Kidney glomerular epithelial cell (primary cell): ENCODE measurements around the gene PALM2AKAP2.

Experiments used
- DNase-seq: peaks from one replicate; lab custom pipeline; 2025; lab: John Stamatoyannopoulos, UW

Gene PALM2AKAP2

DNA sequence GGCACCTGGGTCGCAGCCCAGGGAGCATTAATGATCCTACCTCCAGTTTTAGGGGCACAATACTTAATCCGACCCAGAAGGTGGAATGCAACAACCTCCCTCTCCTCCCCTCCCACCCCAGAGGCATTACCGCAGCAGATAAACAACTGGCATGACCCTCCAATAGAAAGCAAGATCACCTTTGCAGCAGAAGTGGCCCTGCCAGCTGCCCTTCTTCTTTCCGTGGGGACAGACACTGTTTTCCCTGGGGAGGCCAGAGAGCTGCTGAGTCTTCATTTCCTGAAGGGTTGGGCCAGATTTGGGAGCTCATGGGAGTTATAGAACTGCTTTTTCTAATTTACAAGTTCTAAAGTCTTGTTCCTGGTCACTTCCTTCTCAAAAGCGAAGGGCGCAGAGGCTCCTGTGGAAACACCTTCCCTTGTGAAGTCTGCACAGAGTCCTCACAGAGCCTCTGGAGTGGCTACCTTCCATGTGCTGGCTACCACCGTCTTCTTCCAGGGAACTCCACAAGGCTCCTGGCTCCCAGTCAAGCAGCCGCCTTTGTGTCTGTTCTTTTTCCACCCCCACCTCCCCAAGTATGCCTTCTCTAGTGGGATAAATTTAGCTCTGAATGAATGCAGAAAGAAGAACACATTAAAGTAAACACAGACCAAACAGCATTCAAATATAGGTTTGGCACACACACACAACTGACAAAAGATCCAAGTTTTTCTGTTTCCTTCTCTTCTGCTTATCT, 8.0 kb upstream of the PALM2AKAP2 start:
- DNase-seq: no peak

DNA sequence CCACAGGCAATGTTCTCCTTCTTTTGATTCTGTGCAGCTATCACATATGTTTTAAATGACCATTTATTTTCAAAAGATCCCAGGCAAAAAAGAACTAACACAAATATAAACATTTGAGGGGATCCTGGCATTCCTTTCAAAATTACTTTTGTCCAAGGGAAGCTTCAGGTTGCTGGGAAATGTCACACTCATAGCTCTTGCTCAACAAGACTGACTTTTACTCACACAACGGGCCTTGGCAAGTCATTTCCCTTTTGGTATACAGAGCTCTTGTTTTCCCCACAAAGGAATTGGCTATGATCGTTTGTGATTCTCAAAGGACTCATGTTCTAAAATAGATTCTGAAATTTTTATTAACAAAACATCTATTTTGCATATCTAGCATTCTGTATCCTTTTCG, 4.5 kb upstream of the PALM2AKAP2 start:
- no peak for DNase-seq

DNA sequence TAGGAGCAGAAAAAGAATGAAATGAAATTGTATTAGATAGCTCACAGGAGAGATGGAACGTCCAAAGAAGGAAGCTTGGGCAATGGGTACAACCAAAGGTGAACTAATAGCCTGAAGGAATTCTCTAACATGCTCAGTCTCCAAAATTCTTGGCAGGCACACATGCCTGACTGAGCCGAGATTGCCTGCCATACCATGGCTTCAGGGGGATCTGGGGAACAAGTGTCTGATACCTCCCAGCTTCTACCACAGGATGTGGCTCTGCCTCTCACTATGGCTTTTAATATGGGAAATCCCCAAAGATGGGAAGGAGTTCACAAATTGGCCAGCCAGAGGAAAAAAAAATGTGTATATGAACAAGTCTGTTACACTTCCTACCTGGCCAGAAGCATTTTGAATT, 3.6 kb upstream of the PALM2AKAP2 start:
- DNase-seq: no peak

DNA sequence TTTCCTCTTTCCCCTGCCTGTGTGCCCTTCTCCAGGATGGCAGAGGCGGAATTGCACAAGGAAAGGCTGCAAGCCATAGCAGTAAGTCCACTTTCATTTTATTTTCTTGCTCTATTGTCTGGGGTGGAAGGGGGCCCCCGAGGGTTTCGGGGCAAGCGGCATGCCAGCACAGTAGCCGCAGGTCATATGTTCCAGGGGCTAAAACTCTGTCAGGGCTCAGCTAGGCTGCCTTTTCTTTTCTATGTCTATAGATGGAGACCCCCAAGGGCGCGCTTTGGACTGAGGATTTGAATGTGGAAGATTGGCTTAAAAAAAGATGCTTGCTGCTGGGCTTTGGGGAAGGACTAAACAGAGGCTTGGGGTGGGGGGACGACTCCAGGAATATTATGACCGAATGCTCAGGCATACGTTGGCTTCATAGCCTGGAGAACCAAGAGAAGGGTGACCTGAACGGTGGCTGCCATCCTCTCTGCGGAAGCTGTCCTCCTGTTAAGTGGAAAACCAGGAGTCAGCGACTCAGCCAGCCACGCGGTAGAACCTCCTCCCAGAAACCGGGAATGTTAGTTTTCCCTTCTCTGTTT, 545 bp downstream of the PALM2AKAP2 start:
- DNase-seq: peak; percentile 63

DNA sequence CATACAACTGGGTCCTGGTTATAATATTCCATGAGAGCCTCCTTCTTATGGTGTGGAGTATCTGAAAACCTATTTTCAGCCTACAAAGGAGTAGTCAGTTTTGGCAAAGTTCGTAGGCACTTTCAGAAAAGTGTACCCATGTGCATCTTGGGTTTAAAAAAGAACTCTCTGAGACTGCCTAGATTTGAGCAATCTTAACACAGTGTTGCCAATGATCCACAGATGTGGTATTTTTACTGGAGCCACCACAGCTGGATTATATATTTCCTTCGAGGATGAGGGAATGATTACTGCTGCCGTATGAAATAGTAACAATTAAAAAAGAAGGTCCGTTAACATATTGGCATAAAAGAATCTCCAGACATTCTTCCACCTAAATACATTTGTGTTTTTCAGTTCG, 1.1 kb downstream of the PALM2AKAP2 start:
- no peak for DNase-seq

DNA sequence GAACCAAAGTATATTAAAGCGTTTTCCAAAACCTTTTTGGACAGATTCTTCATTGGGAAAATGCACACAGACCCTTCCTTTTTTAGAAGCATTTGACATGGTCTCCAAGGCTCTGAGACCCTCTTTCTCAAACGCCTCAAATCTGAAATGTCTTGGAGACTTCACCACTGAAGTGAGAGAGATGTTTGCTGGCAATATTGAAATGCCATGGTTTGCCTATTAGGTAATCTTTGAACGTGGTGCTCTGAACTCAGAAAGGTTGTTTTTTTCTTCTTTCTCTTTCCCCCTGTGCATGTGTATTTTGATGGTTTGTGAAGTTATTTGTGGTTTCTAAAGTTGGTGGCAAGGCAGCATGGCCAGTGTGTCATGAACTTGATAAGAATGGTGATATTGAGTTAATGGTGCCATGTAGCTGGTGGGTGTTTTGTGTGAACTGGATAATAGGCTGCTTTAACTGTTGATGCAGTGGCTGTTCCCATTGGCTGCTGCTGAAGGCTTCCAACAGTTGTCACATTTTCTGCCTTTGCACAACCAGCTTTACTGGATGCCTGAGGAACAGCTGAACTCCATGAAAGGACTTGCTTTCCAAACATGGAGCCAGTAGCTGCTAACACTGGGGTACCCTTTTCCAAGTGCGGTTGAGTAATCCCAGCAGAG, 1.7 kb downstream of the PALM2AKAP2 start:
- DNase-seq: no peak

DNA sequence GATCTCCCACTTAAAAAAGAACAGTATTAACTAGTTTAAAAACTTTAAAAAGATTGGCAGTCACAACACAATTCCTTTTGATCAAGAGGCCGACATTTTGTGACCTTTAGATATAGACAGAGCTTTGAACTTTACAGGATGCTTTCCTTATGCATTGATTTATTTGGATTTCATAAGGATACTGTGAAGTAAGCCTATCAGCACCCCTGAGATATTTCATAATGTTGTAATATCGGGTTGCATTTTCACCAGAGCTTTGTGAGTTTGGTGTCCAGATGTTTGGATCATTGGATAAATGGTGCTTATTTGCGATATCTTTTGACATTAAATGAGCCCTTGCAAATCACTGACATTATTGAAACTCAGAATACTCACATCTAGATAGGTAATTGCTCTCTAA, 7.7 kb downstream of the PALM2AKAP2 start:
- no peak for DNase-seq

DNA sequence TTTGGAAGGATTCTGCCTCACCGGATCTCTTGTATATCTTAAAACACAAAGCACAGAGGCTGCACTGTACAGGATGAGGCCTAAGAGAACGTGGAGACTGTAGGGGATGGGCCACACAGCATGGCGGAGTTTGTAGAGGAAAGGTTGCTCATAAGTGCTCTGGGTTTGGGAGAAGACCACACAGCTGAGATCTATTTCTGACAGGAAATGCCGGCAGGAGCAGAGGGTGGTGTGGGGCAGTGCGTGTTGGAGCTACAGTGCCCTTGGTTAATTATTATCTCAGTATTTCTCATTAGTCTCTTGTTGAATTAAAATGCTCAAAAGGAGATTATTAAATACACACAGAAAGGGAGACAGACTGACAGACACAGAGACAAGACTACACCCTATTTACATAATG, 9.6 kb downstream of the PALM2AKAP2 start:
- DNase-seq: peak; percentile 57

DNA sequence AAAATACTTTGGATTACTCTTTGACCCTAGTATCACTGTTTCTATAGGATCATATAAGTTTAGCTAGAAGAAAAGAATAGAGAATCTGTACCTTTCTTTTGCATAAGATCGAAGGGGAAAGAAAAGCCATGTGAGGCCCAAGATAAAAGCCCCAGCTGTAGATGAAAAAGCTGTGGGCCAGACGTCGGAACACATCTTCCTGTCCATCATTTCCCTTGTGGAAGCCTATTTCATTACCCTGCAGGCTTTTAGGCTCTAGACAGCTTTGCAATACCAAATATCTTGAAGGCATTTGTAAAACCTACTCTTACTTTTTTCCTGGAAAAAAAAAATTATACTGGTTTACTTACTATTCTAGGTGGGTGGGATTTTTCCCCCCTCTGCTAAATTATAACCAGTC, 10.0 kb downstream of the PALM2AKAP2 start:
- no peak for DNase-seq

DNA sequence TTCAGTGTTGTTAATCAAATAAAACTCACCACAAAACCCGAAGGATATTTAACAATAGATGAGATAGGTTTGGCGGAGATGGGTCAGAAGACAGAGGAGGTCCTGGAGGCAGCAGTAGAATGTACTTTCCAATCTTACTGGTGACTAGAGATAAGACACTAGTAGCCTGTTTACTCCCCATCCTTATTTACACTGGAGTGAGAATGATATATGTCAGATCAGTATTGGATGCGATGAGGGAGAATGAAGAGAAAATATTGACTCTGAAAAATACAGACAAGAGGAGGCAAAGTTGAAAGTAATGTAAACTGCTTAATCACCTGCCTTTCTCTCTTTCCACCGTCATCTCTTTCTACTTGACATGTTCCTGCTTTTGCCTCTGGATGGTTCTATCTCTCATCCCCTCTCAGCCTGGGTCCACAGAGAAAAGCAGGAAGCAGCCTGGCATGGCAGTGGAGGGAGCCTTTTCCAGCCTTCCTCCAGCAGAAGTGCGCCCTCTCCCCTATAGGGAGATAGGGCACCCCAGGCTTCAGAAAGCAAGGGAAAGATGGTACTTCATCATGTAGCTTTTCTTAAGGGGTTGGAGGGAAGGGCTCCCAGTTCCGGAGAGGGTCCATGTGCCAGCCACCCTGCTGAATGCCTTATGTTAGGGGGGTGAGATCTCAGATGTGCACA, 11.1 kb downstream of the PALM2AKAP2 start:
- no peak for DNase-seq

DNA sequence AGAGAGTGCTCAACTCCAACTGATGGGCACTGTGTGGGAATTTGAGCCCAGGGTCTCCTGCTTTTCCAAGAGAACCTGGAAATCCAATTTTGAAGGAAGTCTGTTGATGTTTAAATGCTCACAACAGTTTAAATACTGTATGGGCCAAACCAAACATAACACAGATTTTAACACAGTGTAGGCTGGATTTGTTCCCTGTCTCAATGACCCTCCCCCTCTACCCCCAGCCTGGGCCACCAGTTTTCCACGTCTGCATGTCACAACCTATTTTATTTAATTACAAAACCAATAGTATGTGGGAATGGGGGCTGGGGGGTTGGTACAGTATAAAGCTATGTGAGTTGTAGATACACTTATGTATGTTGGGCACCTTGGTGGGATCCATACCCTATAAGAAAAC, 11.7 kb downstream of the PALM2AKAP2 start:
- DNase-seq: no peak

DNA sequence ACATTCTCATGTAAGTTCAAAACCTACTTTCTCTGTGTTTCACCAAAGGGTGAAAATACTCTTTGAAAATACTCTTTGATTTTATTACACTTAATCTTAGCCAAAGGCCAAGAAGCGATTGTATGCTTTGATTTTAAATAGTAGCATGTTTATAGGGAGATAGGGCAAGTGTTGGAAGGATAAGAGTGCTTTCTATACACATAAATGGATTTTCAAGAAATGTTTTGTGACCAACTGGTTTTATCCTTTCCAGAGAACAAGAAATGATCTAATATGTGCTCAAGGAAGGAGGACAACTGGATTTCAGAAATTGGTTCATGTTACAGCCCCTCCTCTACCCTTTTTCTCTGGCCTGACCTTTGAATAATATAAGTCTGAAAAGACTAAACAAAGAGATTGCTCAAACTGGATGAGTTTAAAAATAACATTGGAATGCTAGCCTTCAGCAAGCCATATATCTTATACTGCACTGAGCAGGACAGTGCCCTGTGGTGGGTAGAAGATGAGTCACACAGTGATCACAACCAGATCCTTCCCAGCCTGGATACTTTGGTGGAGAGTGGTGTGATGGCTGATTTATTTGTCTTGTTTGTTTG, 13.1 kb downstream of the PALM2AKAP2 start:
- DNase-seq: peak; percentile 66

DNA sequence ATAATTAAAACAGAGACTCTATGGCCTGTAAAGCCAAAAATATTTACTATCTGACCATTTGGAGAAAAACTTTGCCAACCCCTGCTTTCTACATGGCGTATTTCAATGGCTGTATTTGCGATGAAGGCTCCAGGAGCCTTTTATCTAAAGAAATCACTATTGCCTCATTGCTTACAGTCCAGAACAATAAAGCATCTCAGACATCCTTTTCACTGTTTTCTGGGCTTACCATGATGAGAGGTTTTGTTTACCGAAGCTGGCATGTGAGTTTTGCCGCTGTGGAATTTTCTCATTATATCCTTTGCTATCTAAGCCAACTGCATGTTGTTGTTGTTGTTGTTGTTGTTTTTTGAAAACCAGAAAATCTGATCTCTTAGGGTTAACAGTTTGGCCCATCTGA, 13.9 kb downstream of the PALM2AKAP2 start:
- DNase-seq: no peak

DNA sequence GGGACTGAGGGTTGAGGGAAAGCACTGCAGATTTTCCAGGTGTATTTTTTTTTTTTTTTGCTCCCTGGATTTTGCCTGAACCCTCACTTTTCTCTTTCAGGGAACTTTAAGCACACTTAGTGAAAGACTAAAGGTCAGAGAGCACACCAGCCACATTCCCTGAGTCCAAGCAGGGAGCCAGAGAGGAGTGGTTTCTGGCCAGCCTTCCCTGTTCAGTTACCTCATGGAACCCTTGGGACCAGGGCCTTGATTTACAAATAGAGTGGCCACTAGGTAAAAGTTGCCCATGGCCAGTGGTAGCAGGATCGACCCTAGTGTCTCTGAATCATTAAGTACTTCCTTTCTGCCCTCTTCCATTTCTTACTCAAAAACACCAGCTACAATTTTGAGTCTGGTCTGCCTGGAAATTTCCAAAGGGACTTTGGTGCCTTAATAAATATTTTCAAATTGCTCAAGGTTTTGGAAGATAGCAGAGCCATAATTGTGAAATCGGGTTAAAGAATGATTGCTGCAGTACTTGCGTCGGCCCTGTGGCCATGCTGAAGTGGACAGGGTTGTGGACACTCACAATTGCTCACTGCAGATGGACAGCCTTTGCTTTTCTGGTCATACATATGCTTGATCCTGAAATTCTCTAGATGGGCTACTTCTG, 14.5 kb downstream of the PALM2AKAP2 start:
- DNase-seq: no peak

DNA sequence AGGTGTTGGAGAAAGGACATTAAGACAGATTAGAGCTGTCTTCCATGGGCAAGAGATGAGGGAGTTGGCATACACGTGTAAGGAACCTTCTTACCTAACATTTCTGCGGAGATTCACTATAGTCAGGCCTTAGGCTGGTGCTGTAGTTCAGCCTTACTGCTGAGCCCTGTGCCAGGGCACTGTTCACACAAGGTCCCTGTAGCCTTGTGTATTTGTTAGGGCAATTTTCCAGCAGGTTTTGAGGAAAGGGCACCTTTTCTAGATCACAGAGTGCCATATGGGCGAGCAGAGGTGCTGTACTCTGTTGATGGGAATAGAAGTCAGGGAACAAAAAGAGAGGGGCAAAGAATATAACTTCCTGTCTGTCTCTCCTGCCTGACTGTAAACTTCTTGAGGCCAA, 15.6 kb downstream of the PALM2AKAP2 start:
- DNase-seq: no peak

DNA sequence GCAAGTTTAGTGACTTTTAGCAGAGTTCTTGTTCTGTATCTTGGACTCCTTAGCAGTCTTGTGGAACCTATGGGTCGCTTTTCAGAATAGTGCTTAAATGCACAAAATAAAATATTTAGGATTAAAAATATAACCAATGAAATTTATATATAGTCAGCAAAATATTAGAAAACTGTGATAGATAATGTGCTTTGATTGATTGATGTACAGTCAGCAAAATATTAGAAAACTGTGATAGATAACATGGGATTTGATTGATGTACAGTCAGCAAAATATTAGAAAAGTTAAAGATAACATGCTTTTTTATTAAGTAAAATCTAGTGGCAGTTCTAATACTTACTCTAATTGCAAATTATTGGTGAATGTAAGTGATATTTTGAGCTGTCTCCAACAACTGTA, 16.1 kb downstream of the PALM2AKAP2 start:
- no peak for DNase-seq

DNA sequence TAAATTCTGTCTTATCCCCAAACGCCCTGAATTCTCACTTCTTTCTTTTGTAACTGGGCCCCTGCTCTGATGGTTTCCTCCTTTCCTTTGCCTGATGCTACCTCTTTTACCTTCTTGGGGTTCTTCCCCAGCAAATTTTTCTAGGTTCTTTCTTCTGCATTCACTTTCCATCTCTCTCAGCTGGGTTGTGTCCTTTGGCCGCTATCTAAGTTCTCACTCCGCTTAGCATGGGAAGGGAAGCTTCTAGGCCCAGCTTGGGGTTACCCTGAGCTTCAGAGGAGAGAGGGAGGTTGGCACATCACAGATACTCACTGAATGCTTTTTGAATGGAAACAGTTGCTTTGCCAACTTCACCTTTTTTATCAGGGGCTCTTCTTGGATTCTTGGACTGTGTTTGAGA, 17.0 kb downstream of the PALM2AKAP2 start:
- no peak for DNase-seq

DNA sequence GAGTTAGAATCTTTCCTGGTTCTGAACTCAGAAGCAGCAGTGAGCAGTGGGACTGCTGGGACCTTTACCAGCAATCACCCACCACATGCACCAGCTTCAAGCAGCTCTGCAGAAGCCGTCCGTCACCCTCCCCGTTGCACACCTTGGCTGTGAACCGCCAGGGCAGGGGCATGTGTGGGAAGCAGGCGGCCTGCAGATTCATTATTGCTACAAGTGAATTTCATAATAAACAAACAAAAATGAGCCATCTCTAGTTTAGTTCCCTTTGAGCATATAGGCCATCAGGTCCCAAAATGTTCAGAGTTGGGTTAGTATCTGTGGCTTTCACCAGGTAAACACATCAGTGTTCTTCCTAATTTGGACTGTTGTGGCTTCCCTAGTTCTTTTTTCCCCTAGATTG, 17.5 kb downstream of the PALM2AKAP2 start:
- no peak for DNase-seq

DNA sequence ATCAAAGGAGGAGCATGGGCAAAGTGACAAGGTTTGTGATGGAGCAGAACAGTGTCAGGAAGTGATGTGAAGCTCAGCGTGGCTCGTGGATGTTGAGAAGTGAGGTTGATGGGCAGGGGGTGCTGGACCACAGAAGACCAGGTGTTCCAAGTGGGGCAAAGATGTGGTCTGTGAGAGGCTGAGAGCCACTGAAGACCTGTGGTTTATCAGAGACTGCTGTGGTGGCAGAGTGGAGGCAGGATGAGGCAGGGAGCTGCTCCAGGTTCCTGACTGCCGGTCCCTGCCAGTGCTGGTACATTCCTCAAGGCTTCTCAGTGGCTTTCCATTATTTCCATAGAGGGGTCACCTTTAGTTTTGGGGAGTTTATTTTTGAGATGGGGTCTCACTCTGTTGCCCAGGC, 19.1 kb downstream of the PALM2AKAP2 start:
- DNase-seq: no peak

DNA sequence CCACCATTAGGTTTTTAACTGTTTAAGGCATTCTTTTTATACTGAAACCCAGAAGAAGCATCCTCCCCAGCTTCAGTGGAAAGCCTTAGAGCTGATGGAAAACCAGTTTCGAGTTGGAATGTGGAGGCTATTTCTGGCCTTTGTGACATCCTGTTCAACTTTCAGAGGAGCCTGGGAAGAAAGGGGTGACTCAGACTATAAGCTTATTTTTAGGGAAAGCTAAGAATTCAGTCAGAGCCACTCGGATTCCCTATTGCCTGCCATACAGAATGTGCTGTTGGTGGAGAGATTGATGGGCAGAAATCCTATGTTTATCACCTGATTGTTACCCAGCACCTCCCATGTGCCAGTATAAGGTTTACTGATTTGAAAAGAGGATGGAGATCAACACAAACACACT, 19.8 kb downstream of the PALM2AKAP2 start:
- no peak for DNase-seq

DNA sequence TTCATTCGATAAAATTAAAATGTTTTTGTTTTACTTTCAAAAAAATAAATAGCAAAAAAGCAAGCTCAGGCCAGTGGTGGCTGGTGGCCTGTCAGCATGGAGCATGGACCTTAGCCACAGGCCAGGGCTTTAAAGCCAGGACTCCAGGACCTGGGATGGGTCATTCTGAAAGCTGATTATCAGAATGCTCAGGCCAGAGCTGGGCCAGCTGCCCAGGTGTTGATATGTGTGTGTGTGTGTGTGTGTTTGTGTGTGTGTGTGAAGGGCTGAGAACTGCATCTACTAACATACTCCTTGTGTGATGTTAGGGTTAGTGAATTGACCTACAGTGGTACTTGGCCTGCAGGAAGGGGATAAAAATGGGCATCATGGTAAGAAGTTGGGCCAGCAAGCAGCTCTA, 21.5 kb downstream of the PALM2AKAP2 start:
- DNase-seq: no peak

DNA sequence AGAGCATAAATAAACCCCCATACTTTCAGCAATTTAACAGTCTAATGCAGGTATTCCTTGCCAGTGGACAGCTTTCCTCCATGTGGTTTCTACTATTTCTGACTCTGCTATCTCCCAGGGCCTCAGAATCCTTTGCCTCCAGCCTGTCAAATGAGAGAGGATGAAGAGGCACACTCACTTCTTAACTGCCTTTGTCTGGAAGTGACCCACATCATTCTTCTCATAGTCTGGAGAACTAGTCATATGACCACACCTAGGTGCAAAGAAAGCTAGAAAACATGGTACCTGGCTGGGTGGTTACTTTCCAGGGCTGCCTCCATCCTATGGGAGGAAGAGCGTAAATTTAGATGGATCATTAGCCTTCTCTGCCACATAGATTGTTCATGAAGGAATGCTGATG, 22.5 kb downstream of the PALM2AKAP2 start:
- DNase-seq: no peak
